HG03108 (cell line): ENCODE measurements around the gene UQCRC2.
"Not testable (repeated sequence)": the region's sequence is repeated elsewhere in the genome, so short reads cannot be mapped to it uniquely, and the experiment has no call there.

Source experiments
- ATAC-seq: cut with Tn5 transposase; IDR thresholded peaks from one replicate; pipeline ENCODE4 v1.9.1; 2021; ENCODE audit warnings: moderate library complexity; ENCODE audit not compliant: unreplicated experiment

The UQCRC2 gene

DNA sequence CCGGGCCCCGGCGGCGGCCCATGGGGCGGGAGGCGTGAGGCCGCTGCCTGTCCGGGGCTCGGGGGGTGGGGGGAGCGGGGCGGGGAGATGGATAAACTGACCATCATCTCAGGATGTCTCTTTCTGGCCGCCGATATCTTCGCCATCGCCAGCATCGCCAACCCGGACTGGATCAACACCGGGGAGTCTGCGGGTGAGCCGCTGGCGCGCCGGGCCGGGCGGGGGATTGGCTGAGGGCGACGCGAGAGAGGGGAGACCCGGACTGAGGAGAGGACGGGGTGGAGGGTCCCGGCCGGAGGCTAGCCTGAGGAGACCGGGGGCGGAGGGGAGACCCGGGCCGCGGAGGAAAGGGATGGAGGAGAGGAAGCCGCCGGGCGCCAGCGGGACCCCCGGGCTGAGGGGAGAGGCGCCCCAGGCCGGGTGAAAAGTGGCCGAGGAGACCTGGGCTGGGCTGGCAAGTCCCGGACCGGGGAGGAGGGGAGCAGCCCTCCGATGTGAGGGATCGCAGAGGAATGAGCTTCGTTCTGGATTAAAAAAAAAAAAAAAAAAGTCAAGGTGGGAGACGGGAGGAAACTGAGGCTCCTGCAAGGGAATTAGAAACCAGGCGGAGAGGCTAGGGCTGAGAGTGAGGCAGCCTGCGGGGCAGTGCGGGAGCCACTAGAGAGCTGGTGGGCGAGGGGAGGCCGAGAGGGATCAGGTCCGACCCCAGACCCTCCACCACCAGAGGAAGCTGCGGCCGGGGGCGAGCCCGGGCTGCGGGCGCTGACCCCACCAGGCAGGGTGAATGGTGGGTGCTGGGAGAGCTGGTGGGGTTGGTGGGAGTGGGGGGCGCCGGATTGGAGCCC lies 55.3 kb downstream of the UQCRC2 start:
- no peak for ATAC-seq

DNA sequence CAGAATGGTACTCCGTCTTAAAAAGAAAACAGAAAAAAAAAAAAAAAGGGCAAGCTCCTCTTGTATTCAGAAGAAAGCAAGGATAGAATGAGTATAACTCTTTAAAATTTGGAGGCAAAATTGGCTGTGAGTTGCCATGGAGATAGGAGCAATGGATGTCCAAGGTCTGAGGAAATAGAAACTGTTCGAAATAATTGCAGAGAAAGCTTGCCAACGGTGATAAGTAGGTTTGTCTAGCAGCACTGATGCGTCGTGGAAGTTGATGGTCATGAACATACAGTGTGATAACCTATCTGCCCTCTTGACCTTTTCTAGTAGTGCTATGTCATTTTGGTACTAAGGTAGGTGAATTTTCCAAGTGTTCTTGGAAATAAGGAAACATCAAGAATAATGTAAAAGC lies 57.7 kb downstream of the UQCRC2 start:
- ATAC-seq: no peak

DNA sequence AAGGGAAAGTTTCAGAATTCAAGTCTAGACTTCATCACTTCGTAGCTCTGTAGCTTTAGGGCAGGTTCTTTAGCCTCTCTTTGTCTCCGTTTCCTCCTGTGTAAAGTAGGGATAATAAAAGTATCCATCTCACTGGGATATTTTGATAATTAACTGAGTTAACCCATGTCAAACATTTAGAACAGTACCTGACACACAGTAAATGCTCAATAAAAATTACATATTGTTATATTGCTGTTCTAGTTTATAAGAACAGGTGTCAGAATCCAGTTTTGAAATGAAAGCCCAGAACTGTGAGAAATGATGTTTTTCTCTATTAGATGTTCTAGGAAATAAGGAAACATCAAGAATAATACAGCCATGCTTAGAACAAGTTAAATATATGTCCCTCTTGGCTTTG lies 59.1 kb downstream of the UQCRC2 start:
- no peak for ATAC-seq

DNA sequence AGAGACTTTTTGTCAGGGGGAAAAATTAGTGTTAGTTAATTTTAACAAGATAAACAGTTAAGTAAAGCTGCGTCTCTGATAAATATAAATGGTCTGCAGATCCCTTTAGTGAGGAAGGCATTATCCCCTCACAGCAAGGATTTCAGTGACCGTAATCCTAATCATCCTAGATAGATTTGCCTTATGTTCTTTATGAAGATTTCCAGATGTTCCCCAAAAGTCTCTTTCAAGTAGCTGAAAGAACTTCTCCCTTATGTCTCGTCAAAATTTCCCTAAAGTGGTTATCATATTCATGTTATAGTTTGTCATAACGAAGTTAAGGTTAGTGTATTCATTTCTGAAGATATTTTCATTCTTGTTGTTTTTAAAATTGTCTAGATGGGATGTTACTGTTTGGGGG lies 60.3 kb downstream of the UQCRC2 start:
- no peak for ATAC-seq

DNA sequence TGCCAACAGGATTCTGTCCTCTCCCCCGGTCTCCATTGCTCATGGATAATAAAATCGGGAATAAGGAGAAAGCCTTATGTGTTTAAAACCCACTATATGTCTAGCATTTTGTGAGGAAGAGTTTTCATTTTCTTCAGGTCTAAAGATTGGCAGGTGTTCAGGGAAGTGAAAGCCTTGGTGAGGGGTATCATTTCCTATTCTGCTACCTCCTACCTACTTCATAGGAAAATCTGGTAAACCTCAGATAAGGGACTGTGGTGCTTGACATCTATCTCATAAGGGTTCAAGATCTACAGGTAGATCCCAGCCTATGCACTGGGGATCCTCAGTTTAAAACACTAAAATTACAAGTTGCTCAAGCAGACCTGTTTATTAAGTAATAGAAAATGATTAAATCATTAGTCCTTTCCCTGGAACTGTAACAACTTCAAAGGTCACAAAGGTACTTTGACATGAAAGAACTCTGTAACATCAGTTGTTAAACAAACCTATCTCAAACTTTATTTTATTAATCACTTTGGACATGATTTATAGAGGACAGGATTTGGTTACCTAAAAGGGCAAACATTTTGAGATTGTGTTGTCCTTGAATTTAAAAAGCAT lies 61.2 kb downstream of the UQCRC2 start:
- ATAC-seq: no peak

DNA sequence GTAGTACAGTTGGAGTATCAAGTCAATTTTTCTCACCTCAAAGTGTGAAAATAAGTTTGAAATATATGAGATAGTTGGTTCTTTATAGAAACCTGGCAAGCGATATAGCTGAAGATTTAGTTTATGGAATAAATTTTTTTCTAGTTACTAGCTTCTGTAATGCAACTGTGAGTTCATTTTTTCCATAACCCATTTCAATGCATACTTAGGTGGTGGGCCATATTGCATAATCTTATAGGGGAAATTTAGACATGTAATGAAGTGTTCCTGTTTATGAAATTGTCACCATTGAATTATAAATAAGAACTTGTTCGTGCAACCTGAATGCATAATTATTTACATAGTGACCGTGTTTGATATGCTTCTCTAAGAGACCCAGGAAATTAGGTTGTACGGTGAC lies 63.8 kb downstream of the UQCRC2 start:
- no peak for ATAC-seq

DNA sequence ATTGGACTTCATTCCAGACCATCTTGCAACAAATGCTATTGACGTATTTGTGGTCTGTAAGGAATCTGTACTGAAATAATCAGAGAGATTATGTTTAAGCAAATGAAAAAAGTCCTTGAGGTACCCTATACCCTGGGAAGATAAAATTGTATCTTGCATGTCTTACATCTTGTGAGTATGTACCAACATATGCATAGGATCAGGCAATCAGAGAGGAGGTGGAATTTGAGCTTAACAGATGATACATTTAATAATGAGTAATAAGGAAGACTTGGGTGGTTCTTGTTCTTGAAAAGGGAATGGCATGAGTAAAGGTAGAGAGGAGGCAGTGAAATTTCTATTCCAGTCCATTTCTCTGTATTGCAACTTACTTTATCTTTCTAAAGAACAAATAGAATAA lies 65.4 kb downstream of the UQCRC2 start:
- no peak for ATAC-seq

DNA sequence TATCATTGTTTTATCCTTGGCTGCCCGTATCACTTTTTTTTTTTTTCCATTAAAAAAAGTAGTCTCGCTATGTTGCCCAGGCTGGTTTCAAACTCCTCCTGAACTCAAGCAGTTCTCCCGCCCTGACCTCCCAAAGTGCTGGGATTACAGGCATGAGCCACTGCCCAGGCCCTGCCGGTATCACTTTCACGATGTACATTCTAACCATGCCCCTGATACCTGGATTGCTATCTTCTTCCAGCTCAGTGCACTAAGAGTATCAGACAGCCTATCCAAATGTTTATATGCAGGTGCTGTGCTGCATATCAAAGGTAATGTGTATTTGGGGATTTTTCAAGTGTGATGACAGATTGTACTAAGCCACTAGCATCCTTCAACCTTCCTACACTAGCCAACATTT lies 69.0 kb downstream of the UQCRC2 start:
- ATAC-seq: no peak

DNA sequence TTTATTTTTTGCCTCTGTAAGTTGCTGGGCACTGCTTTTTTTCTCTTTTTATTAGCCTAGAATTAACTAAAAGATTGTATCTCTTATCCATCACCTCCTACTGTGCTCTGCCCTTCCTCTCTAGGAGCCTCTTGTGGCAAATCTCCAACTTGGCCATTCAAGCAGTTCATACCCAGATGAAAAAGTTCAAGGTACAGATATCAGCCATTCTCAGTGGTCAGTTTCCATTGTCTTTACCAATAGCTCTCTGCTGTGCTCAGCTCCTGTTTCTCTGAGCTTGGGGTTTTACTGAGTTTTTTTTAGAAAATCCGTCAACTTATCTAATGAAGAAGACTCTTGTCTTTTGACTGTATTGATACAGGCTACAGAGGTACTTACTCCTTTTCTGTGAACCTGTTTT lies 70.3 kb downstream of the UQCRC2 start:
- ATAC-seq: no peak

DNA sequence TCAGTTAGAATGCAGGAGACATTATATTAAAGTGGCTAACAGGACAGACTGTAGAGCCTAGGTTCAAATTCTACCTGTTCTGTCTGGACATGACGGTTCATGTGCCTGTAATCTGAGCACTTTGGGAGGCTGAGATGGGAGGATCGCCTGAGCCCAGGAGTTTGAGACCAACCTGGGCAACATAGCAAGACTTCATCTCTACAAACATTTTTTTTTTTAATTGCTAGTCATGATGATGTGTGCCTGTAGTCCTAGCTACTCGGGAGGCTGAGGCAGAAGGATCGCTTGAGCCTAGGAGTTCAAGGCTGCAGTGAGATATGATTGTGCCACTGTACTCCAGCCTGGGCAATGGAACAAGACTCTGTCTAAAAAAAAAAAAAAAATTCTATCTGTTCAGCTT lies 71.6 kb downstream of the UQCRC2 start:
- ATAC-seq: not testable (repeated sequence)

DNA sequence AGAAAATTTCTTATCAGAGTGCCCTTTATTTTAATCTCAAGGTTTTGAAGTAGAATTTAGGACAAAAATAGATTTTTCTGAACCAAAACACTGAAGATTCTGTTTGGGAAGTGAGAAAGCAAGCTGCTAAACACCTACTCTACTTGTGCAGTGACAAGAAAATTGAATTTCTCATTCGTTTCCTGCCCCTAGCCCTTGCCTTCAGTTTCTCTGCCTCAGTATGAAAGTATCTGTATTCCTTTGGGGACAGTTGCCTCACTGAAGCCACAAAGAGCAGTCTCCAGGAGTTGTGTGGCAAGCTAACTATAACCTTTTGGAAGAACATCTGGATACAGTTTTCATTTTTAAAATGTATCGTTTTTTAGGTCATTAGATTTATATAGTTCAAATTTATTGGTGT lies 74.5 kb downstream of the UQCRC2 start:
- no peak for ATAC-seq

DNA sequence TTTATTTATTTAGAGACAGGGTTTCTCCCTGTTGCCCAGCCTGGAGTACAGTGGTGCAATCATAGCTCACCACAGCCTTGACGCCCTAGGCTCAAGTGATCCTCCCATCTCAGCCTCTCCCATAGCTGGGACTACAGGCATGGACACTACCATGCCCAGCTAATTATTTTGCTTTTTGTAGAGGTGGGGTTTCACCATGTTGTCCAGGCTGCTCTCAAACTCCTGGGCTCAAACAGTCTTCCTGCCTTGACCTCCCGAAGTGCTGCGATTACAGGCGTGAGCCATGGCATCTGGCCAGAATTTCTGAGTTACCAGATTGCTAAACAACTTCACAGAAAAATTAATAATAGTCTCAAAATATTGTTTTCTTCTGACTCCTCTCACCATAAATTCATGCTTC lies 76.5 kb downstream of the UQCRC2 start:
- no peak for ATAC-seq

DNA sequence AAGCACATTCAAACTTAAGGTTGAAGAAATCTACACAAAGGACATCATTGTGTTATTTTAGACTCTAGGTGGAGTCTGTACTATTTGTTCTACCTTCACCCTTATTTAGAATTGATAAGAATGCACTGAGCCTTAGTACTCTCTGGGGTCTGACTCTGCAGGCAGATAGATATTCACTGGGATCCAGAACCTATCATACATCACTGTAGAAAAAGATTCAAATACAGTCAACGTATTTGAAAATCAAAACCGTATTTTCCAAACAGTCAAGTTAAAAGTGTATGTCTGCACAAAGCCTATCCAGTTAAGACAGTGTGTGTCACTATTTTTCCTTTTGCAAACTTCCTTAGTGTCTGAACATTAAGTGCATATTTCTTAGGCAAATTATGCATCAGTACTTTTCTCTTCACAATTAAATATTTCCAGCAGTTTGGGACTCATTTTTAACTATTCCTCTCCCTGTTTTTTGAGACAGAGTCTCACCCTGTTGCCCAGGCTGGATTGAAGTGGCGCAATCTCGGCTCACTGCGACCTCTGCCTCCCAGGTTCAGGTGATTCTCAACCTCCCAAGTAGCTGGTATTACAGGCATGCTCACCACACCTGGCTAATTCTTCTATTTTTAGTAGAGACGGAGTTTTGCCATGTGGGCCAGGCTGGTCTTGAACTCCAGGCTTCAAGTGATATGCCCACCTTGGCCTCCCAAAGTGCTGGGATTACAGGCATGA lies 77.1 kb downstream of the UQCRC2 start:
- ATAC-seq: no peak

DNA sequence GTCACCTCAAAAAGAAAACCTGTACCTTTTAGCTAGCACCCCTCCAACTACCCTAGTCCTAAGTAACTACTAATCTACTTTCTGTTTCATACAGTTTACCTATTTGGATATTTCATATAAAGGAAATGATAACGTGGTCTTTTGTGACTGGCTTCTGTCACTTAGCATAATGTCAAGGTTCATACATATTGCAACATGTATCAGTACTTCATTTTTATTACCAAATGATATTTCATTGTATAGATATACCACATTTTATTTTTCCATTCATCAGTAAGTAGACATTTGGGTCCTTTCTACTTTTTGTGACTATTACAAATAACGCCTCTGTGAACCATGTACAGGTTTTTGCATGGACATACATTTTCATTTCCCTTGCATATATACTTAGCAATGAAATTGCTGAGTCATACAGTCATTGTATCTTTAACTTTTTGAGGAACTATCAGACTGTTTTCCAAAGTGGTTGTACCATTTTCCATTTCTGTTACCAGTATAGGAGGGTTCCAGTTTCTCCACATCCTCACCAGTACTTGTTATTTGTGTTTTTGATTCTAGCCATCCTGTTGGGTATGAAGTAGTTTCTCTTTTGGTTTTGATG lies 78.4 kb downstream of the UQCRC2 start:
- ATAC-seq: no peak
